Lung (tissue), 12 donors: ENCODE data around the gene RUVBL1. TPM values are rescaled to one million over a fixed set of nuclear protein-coding genes. Genes with fewer than 3 reads are reported as not detected.

Source experiments
- ATAC-seq: fragments of 200-7000 bp; cut with Tn5 transposase; one replicate; pipeline ENCODE4 v1.9.1; 2020; ENCODE audit warnings: moderate number of reproducible peaks; ENCODE audit not compliant: insufficient read depth, low FRiP score
- DNase-seq, 3 donors: peaks; one replicate each; pipeline ENCODE4 v3.0.0-alpha.2; 2013 to 2017
- H3K27ac ChIP-seq, 2 donors: one replicate each; pipeline ENCODE4 v1.5.1; 2013; ENCODE audit warnings: mild to moderate bottlenecking in 2 of 2, moderate library complexity in 2 of 2, control low read depth in 1 of 2, inconsistent platforms in 1 of 2, low read depth in 1 of 2, low read length in 1 of 2
- H3K27me3 ChIP-seq, 3 donors: one replicate each; pipeline ENCODE4 v1.5.1; 2013; ENCODE audit warnings: low read length in 2 of 3; ENCODE audit not compliant: control insufficient read depth in 3 of 3, insufficient read depth in 3 of 3
- H3K36me3 ChIP-seq, 4 donors: one replicate each; pipeline ENCODE4 v1.5.1; 2013; ENCODE audit warnings: low read length in 4 of 4, mild to moderate bottlenecking in 1 of 4, moderate library complexity in 1 of 4; ENCODE audit not compliant: control insufficient read depth in 4 of 4, insufficient read depth in 4 of 4
- H3K4me1 ChIP-seq, 5 donors: one replicate each; pipeline ENCODE4 v1.5.1; 2013; ENCODE audit warnings: low read length in 5 of 5, mild to moderate bottlenecking in 2 of 5, moderate library complexity in 1 of 5; ENCODE audit not compliant: control insufficient read depth in 5 of 5, insufficient read depth in 5 of 5
- H3K4me3 ChIP-seq: one replicate; pipeline ENCODE4 v1.5.1; 2013; ENCODE audit warnings: mild to moderate bottlenecking, control low read depth, moderate library complexity
- H3K9ac ChIP-seq, 2 donors: one replicate each; pipeline ENCODE4 v1.5.1; 2013; ENCODE audit warnings: low read length in 2 of 2, control low read depth in 1 of 2; ENCODE audit not compliant: insufficient read depth in 1 of 2
- H3K9me3 ChIP-seq, 4 donors: one replicate each; pipeline ENCODE4 v1.5.1; 2013; ENCODE audit warnings: low read length in 3 of 4, mild to moderate bottlenecking in 1 of 4, moderate library complexity in 1 of 4; ENCODE audit not compliant: control insufficient read depth in 4 of 4, insufficient read depth in 3 of 4
- CTCF ChIP-seq: IDR thresholded peaks from 2 replicates; pipeline ENCODE4 v1.5.1; 2012; ENCODE audit warnings: mild to moderate bottlenecking; ENCODE audit errors: control extremely low read depth, extremely low read depth
- WGBS, 2 donors: extraction: QIAGEN DNeasy Blood & Tissue Kit; methylation state at CpG; one replicate each; pipeline ENCODE4 v1.1.7; 2013; 5-methylcytosine and 5-hydroxymethylcytosine counted together
- polyA plus RNA-seq, 2 donors: library from polyadenylated mRNA; stranded (reverse); fragments of 200-250 nt; gene quantifications; one replicate each; pipeline ENCODE4 v1.2.1, GENCODE V29; 2013
- total RNA-seq, 2 donors: library from RNA; depleted of rRNA in 1 of 2; stranded (reverse); fragments of >200 nt in 1 of 2; gene quantifications; one replicate each; pipeline ENCODE4 v1.2.1, GENCODE V29; 2014 to 2021
- donor health status: control.
- donor health status: control.
- donor health status: Bipolar disorder and iron deficiency.
- donor health status: healthy.
- donor health status: DM: yes; HTN: yes; CAD: no.

RUVBL1 gene
- total and polyA plus RNA-seq, 4 donors = 26.6 to 53.7 (median 41.7) TPM

GRCh38 chr3:128133273-128133883, 9.8 kb upstream of the RUVBL1 start:
- WGBS, 2 donors = 69 to 86% methylated on average over 3 of the region's 3 CpGs
- TF ChIP-seq CTCF = peak; percentile 45
- H3K27ac ChIP-seq = no peak overlapping the region
- no peak overlapping the region for H3K4me3 ChIP-seq
- DNase-seq (peak; percentile 17 to 31 (median 22)), ATAC-seq (no peak)
- no peaks in the 10 kb centered on the region for H3K27me3 ChIP-seq
- H3K4me1 ChIP-seq = no peaks in the 10 kb centered on the region
- peaks cover 0 to 5% (median 0%) of the 10 kb centered on the region in 4 donors for H3K9me3 ChIP-seq
- no peak overlapping the region for H3K9ac ChIP-seq
- H3K36me3 ChIP-seq = no peaks in the 10 kb centered on the region

GRCh38 chr3:128131897-128132646, 8.5 kb upstream of the RUVBL1 start:
- Histone ChIP-seq H3K9me3 (peaks cover 0 to 5% (median 0%) of the 10 kb centered on the region in 4 donors), H3K4me1 (no peaks in the 10 kb centered on the region), H3K27ac (no peak overlapping the region), H3K4me3 (no peak overlapping the region), H3K9ac (no peak overlapping the region), H3K36me3 (no peaks in the 10 kb centered on the region), H3K27me3 (peaks cover 0 to 2% (median 0%) of the 10 kb centered on the region in 3 donors)
- DNase-seq (no peak), ATAC-seq (no peak)
- 92 to 93% methylated on average over 7 of the region's 7 CpGs for WGBS, 2 donors
- no peak for TF ChIP-seq CTCF

- no peak for TF ChIP-seq CTCF
- WGBS, 2 donors = 33 to 45% methylated on average over 1 of the region's 1 CpG
- Histone ChIP-seq H3K9ac (no peak overlapping the region), H3K4me3 (no peak overlapping the region), H3K27ac (no peak overlapping the region), H3K9me3 (peaks cover 0 to 5% (median 0%) of the 10 kb centered on the region in 4 donors), H3K36me3 (no peaks in the 10 kb centered on the region), H3K4me1 (peaks cover 0 to 3% (median 0%) of the 10 kb centered on the region in 5 donors), H3K27me3 (peaks cover 0 to 3% (median 0%) of the 10 kb centered on the region in 3 donors)
- DNase-seq (no peak), ATAC-seq (no peak)
Measured at GRCh38 chr3:128128251-128128650, 4.6 kb upstream of the RUVBL1 start.
